ENCODE measurements around the gene TMX1.

Gene TMX1

DNA sequence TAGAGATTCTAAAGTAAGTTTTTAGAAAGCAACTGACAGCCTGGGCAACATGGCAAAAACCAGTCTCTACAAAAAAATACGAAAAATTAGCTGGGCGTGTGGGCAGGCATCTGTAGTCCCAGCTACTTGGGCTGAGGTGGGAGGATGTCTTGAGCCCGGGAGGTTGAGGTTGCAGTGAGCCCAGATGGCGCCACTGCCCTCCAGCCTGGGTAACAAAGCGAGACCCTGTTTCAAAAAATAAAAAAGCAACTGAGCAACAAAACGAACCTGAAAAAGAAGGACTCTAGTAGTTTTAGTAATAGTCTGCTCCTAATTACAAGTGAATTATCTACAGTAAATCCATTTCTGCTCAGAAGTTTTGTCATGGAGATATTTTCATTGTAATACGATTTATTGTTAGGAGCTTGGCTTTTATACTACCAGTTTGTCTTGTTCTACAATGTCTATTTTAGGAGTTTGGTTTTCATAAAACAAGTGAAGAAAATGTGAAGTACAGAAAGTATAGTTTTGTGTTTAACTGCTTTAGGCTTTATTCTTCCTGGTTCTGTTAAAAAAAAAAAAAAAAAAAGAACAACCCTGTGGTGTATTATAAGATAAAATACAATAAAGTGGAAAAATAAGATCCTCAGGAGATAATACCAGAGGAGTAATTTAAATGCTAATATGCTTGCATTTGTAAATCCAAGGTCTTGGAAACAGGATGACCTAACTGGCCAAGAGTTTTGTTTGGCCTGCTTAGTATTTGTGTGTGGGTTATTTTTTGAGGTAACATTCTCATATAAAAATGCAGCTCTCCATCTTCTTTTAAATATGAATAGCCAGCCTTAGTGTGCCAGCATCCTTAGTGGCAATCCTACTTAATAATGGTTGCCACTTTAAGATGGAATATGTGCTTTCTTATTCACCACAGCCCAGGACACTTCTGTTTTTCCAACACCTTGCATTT lies 2.8 kb downstream of the TMX1 start:
- peak; percentile 46 for DNase-seq (ENCODE audit: low spot score)

DNA sequence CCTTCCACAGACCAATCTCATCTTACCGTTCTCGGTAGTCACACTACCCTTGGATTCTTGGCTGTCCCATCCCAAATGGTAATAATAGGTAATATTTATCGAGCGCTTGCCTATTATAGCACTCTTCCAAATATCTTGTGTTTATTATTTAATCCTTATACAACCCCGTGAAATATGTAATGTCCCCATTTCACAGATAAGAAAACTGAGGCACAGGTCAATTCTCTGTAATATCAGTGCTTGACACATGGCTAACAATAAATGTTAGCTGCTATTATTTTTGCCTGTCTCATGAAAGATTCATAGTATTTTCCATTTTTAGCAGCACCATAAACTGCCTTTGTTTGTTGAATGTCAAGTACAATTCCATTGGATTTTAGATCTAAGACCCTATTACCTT lies 4.5 kb downstream of the TMX1 start:
- no peak for DNase-seq (ENCODE audit: low spot score)

DNA sequence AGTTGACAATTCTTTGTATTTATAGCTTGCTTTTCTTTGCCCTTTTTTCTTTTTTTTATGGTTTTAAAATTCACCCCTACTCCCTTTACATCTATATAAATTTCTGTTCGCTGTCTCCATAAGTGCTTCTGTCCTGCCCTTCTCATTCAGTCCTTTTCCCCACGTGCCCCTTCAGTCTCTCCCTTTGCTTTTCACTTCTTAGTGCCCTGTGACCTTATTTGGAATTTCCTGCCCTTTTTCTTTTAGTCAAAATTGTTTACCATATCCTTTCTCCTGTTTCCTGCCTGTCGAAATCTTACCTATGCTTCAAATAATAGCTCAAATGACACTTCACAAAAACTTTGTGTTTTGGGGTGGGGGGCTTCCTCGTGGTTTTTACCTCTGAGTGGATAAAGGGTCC lies 6.0 kb downstream of the TMX1 start:
- no peak for DNase-seq (ENCODE audit: low spot score)

DNA sequence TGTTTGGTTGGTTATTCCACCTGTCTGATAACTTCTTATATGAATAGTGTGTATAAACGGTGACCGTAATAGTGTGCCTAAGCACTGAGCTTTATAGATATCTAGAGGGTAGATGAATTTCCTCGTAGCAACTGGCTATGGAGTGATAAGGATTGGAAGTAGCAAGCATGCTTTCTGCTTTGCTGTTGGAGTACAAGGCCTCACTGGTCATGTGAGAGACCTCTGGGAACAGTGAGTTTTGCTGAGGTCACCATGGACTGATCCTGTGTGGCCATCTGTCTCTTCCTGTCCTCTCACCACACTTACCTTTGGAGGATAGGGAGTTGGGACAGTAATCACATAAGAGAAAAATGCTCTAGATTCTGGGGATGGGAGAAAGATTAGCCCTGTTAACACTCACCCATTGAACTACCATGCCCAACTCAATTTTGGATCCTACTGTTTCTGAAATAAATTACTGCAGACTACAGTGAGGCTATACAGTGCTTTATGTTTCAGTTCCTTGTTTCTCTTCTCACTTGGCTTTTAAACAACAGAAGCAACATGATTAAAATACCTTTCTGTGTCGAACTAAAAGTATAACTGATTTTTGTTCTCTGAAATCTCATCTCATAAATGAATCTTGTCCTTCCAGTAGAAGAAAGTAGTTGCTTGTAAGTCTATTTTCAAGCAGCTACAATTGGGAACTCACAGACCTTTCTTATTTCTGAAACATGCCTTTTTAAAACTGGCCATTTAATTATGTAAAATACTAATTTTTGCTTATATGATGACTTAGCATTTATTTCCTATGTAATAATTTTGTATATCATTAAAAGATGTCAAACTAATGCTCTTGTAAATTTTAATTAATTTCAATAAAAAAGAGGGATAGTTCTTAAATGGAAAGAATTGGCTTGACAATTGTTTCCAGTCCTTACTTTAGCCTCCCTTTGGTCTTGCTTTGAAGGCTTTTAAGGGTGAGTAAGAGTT lies 8.3 kb downstream of the TMX1 start:
- no peak for DNase-seq (ENCODE audit: low spot score)

DNA sequence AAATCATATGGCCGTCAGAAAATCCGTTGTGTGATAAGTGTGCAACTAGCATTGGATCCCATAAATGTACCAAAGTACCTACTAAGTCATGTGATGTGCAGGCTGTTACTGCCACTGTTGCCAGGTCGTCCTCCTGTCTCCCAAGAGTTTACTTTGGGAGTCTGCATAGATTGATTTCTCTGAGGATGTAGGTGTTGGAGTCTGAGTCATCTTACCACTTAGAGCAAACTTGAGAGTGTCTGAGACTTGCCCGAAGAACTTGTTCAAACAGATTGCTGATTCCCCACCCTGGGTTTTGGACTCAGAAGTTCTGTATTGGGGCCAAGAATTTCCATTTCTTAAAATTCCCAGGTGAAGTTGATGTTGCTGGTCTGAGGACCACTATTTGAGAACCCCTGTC lies 11.4 kb downstream of the TMX1 start:
- DNase-seq (ENCODE audit: low spot score) = no peak

GRCh38 chr14:51253880-51254279 lies 13.8 kb downstream of the TMX1 start:
- DNase-seq (ENCODE audit: low spot score) = no peak

GRCh38 chr14:51258280-51258679 lies 18.2 kb downstream of the TMX1 start:
- DNase-seq (ENCODE audit: low spot score) = no peak

GRCh38 chr14:51258788-51259187 lies 18.7 kb downstream of the TMX1 start:
- DNase-seq (ENCODE audit: low spot score) = no peak

DNA sequence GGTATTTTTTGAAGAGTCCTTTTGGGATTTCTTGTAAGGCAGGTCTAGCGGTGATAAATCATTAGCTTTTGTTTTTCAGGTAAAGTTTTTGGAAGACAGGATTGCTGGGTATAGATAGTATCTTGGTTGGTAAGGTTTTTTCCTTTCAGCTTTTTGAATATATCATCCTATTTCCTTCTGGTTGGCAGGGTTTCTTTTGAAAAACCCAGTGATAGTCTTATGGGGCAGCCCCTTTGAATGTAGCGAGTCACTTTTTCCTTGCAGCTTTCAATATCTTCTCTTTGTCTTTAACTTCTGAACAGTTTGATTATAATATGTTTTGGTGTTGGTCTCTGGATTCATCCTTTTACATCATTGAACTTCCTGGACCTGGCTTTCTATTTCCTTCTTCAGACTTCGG lies 20.2 kb downstream of the TMX1 start:
- no peak for DNase-seq (ENCODE audit: low spot score)

GRCh38 chr14:51261151-51261550 lies 21.1 kb downstream of the TMX1 start:
- DNase-seq (ENCODE audit: low spot score) = no peak

- no peak for DNase-seq (ENCODE audit: low spot score)
Observed at GRCh38 chr14:51262868-51263267, 22.8 kb downstream of the TMX1 start.

- no peak for DNase-seq (ENCODE audit: low spot score)
Observed at GRCh38 chr14:51269634-51270033, 29.6 kb downstream of the TMX1 start.

DNA sequence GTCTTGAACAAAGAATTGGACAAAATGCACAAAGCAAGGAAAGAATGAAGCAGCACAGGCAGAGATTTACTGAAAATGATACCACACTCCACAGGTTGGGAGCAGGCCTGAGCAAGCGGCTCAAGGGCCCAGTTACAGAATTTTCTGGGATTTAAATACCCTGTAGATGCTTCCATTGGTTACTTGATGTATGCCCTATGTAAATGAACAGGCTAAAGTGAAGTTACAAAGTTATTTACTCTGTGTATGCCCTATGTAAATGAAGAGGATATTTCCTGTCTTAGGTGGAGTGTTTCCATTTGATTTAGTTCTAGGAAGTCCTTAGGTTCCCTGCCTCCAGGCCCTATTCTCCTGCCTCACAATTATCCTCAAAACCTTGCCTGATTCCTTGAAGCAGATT lies 36.6 kb downstream of the TMX1 start:
- no peak for DNase-seq (ENCODE audit: low spot score)

GRCh38 chr14:51277753-51278415 lies 37.8 kb downstream of the TMX1 start:
- no peak for DNase-seq (ENCODE audit: low spot score)

- no peak for DNase-seq (ENCODE audit: low spot score)
Observed at GRCh38 chr14:51282517-51282916, 42.5 kb downstream of the TMX1 start.

GRCh38 chr14:51283402-51284085 lies 43.5 kb downstream of the TMX1 start:
- peak; percentile 88 for DNase-seq (ENCODE audit: low spot score)

GRCh38 chr14:51284241-51284640 lies 44.2 kb downstream of the TMX1 start:
- no peak for DNase-seq (ENCODE audit: low spot score)

DNA sequence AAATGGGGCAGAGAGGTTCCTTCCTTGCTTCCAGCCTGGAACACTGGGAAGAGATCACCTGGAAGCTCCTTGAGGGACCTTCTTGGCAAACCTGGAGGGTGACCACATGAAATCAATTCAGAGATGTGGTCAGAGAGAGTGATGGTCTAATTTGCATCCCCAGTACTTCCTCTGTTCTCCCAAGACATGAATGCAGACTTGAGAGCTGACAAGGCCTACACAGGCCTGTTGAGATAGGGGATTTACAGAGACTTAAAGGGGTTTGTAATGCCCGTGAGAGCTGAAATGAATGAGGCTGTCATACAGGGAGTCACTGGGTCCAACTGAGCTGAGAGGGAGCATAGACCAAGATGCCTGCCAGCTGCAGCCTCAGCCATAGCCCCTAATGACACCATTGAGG lies 45.1 kb downstream of the TMX1 start:
- no peak for DNase-seq (ENCODE audit: low spot score)

DNA sequence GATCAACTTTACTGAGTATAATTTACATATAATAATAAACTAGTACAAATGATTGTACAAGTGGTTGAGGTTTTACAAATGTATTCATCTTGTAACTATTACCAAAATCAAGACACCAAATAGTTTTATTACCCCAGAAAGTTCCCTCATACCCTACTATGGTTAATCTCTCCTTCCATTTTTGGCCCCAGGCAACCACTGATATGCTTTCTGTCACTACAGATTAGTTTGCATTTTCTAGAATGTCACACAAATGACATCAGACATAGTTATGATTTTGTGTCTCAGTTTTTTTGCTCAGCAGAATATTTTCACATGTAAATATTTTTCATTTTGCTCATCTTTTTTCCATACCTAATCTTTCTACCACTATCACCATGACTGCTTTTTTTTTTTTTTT lies 49.1 kb downstream of the TMX1 start:
- no peak for DNase-seq (ENCODE audit: low spot score)

DNA sequence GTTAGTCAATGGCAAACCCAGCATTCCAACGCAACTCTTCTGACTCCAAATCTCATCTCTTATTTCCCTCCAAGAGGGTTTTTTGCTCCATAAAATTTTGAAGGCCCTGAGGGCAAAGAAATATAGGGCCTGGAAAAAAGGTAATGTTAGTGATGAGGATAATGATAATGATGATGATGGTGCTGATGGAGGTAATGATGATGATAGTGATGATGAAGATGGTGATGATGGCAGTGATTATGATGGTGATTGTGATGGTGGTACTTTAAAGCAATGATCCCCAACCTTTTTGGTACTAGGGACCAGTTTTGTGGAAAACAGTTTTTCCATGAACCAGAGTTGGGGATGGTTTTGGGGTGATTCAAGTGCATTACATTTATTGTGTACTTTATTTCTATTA lies 50.1 kb downstream of the TMX1 start:
- no peak for DNase-seq (ENCODE audit: low spot score)

DNA sequence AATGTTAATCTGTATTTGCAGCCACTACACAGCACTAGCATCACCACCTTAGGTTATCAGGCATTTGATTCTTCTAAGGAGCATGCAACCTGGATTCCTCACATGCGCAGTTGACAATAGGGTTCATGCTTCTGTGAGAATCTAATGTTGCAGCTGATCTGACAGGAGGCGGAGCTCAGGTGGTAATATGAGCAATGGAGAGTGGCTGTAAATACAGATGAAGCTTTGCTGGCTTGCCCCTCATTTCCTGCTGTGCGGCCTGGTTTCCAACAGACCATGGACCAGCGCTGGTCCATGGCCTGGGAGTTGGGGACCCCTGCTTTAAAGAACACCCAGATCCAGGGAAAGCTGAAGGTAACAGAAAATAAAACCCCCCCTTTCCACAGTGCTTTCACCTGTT lies 51.0 kb downstream of the TMX1 start:
- no peak for DNase-seq (ENCODE audit: low spot score)

Measured in cerebellar cortex (tissue), 1 donor.